ENCODE data around the gene BOLA2B. TPM values are rescaled to one million over a fixed set of nuclear protein-coding genes. Genes with fewer than 3 reads are reported as not detected.
A peak's percentile ranks its signal among the peaks of the same experiment; 100 is the strongest.
"Not testable (repeated sequence)": the region's sequence is repeated elsewhere in the genome, so short reads cannot be mapped to it uniquely, and the experiment has no call there.

The BOLA2B gene
- polyA plus RNA-seq, 4 donors: 19.2 to 34.5 (median 23.0) TPM

GRCh38 chr16:30184891-30185682, 8.4 kb downstream of the BOLA2B start:
- no peak for DNase-seq (ENCODE audit: low read depth in 4 of 4, low spot score in 3 of 4)

GRCh38 chr16:30184096-30184890, 9.2 kb downstream of the BOLA2B start:
- no peak for DNase-seq (ENCODE audit: low read depth in 4 of 4, low spot score in 3 of 4)

- peak; percentile 44 to 66 (median 54) for DNase-seq (ENCODE audit: low read depth in 4 of 4, low spot score in 3 of 4)
Observed at GRCh38 chr16:30183233-30184095, 10.0 kb downstream of the BOLA2B start, which contains the start of gene CORO1A. CORO1A (plus strand) TSS chr16:30183602; CDS start chr16:30185210, 1,608 bp downstream.

GRCh38 chr16:30180741-30181140, 12.7 kb downstream of the BOLA2B start:
- no peak for DNase-seq (ENCODE audit: low read depth in 4 of 4, low spot score in 3 of 4)

GRCh38 chr16:30179931-30180330, 13.5 kb downstream of the BOLA2B start:
- no peak for DNase-seq (ENCODE audit: low read depth in 4 of 4, low spot score in 3 of 4)

- DNase-seq (ENCODE audit: low read depth in 4 of 4, low spot score in 3 of 4): no peak
Observed at GRCh38 chr16:30179195-30179594, 14.3 kb downstream of the BOLA2B start.

GRCh38 chr16:30176876-30177275, 16.6 kb downstream of the BOLA2B start:
- not testable (repeated sequence) for DNase-seq (ENCODE audit: low read depth in 4 of 4, low spot score in 3 of 4)

- no peak for DNase-seq (ENCODE audit: low read depth in 4 of 4, low spot score in 3 of 4)
Observed at GRCh38 chr16:30173054-30173453, 20.4 kb downstream of the BOLA2B start.

- DNase-seq (ENCODE audit: low read depth in 4 of 4, low spot score in 3 of 4): not testable (repeated sequence)
Observed at GRCh38 chr16:30170145-30170544, 23.3 kb downstream of the BOLA2B start.

- not testable (repeated sequence) for DNase-seq (ENCODE audit: low read depth in 4 of 4, low spot score in 3 of 4)
Observed at GRCh38 chr16:30169416-30169815, 24.1 kb downstream of the BOLA2B start.

GRCh38 chr16:30168746-30169145, 24.7 kb downstream of the BOLA2B start:
- not testable (repeated sequence) for DNase-seq (ENCODE audit: low read depth in 4 of 4, low spot score in 3 of 4)

- no peak for DNase-seq (ENCODE audit: low read depth in 4 of 4, low spot score in 3 of 4)
Observed at GRCh38 chr16:30166202-30166902, 27.1 kb downstream of the BOLA2B start.

- DNase-seq (ENCODE audit: low read depth in 4 of 4, low spot score in 3 of 4): no peak
Observed at GRCh38 chr16:30163538-30163937, 29.9 kb downstream of the BOLA2B start.

GRCh38 chr16:30157214-30157613, 36.3 kb downstream of the BOLA2B start:
- no peak for DNase-seq (ENCODE audit: low read depth in 4 of 4, low spot score in 3 of 4)

- no peak for DNase-seq (ENCODE audit: low read depth in 4 of 4, low spot score in 3 of 4)
Observed at GRCh38 chr16:30155188-30155587, 38.3 kb downstream of the BOLA2B start.

- DNase-seq (ENCODE audit: low read depth in 4 of 4, low spot score in 3 of 4): no peak
Observed at GRCh38 chr16:30152517-30152916, 40.9 kb downstream of the BOLA2B start.

- DNase-seq (ENCODE audit: low read depth in 4 of 4, low spot score in 3 of 4): no peak
Observed at GRCh38 chr16:30151091-30151490, 42.4 kb downstream of the BOLA2B start.

GRCh38 chr16:30149250-30149930, 44.1 kb downstream of the BOLA2B start:
- no peak for DNase-seq (ENCODE audit: low read depth in 4 of 4, low spot score in 3 of 4)

- DNase-seq (ENCODE audit: low read depth in 4 of 4, low spot score in 3 of 4): no peak
Observed at GRCh38 chr16:30147843-30148510, 45.5 kb downstream of the BOLA2B start.

All from right renal pelvis (tissue), 4 donors.